NK-92 (cell line): ENCODE measurements around the gene SPNS2.

Experiments
- DNase-seq: peaks from one replicate; lab custom pipeline; 2025; ENCODE audit not compliant: unreplicated experiment; lab: John Stamatoyannopoulos, UW

Gene SPNS2

GRCh38 chr17:4502466-4503154 is 3.9 kb downstream of the SPNS2 start:
- no peak for DNase-seq

GRCh38 chr17:4503283-4504025 is 4.8 kb downstream of the SPNS2 start:
- DNase-seq, result no peak

- DNase-seq, result no peak
Observed at GRCh38 chr17:4504188-4504587, 5.5 kb downstream of the SPNS2 start.

- DNase-seq, result no peak
Observed at GRCh38 chr17:4505187-4505586, 6.5 kb downstream of the SPNS2 start.

GRCh38 chr17:4506175-4506813 is 7.6 kb downstream of the SPNS2 start:
- no peak for DNase-seq

- DNase-seq, result no peak
Observed at GRCh38 chr17:4506892-4507291, 8.2 kb downstream of the SPNS2 start.

- DNase-seq, result no peak
Observed at GRCh38 chr17:4507361-4508111, 8.9 kb downstream of the SPNS2 start.

GRCh38 chr17:4508207-4508606 is 9.5 kb downstream of the SPNS2 start:
- DNase-seq, result no peak

- DNase-seq, result no peak
Observed at GRCh38 chr17:4509401-4509800, 10.7 kb downstream of the SPNS2 start.

GRCh38 chr17:4509923-4510617 is 11.4 kb downstream of the SPNS2 start:
- DNase-seq, result no peak

GRCh38 chr17:4510618-4510941 is 11.9 kb downstream of the SPNS2 start:
- no peak for DNase-seq

- DNase-seq, result no peak
Observed at GRCh38 chr17:4511199-4511932, 12.7 kb downstream of the SPNS2 start.

GRCh38 chr17:4512156-4513112 is 13.8 kb downstream of the SPNS2 start:
- DNase-seq, result no peak

- DNase-seq, result no peak
Observed at GRCh38 chr17:4513113-4514032, 14.7 kb downstream of the SPNS2 start.

- DNase-seq, result no peak
Observed at GRCh38 chr17:4514206-4514605, 15.5 kb downstream of the SPNS2 start.

GRCh38 chr17:4514779-4515178 is 16.1 kb downstream of the SPNS2 start:
- DNase-seq, result no peak

- no peak for DNase-seq
Observed at GRCh38 chr17:4515501-4515900, 16.8 kb downstream of the SPNS2 start.

- no peak for DNase-seq
Observed at GRCh38 chr17:4516735-4517134, 18.1 kb downstream of the SPNS2 start.
